AML-193 (cell line): ENCODE data around the gene SPIB.
A peak's percentile ranks its signal among the peaks of the same experiment; 100 is the strongest.

Experiments
- DNase-seq, 2 experiments: peaks; one replicate each; lab custom pipeline; 2025; lab: John Stamatoyannopoulos, UW

Gene SPIB

DNA sequence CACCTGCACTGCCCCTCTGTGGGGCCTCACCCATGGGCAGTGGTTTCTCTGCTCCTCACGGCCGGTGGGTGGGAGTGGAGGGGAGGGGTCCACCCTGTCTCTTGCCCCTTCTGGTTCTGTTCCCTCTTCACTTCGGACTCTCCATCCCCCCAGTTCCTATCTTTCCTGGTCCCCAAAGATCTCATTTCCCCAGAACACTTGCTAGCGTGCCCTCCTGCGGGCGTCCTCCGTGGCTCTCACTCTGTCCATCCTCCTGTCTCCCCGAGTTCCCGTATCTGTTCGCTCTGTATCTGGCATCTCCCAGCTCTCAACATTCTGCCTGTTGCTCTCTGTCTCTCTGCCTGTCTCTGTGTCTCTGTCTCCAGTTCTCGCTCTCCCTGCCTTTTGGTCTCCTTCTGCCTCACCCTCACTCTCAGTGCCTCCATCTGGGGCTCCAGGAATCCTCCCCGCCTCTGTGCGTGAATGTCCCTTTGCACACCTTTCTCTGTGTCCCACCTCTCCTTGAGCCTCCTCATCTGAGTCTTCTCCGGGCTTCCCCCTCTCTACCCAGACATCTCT is 363 bp downstream of the SPIB start:
- DNase-seq = no peak

DNA sequence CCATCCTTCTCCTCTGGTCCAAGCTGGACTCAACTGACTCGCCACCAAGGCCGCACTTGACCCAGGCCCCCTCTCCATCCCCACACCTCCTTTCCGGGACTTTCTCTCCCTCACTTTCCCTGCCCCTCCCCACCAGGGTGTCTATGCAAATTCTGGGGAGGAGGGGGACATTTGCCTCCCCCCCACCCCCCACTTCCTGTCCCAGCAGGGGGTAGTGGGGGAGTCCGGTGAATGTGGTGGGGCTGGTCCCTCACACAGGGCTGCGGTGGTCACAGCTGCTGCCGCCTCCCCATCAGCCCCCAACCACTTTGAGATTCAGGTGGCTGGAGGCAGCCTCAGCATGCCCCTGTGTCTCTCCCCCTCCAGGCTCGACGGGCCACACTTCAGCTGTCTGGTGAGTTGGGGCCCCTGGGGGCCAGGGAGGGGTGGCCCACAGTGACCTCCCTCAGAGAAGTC is 870 bp downstream of the SPIB start:
- no peak for DNase-seq

DNA sequence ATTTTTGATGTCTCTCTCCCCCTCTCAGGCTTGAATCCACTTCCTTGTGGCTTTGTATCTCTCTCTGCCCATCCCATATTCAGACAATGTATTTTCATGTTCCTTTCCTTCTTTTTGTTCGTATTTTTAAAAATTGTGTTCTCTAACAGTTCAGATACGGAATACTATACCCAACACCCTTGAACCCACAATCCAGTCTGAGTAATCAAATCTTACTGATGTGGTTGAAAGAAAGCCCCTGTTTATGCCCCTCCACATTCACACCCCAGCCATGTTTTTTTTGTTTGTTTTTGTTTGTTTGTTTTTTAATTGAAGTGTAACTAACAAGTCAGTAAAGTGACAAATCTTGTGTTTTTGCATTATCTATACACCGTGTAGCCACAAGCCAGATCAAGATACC is 1.4 kb downstream of the SPIB start:
- no peak for DNase-seq

DNA sequence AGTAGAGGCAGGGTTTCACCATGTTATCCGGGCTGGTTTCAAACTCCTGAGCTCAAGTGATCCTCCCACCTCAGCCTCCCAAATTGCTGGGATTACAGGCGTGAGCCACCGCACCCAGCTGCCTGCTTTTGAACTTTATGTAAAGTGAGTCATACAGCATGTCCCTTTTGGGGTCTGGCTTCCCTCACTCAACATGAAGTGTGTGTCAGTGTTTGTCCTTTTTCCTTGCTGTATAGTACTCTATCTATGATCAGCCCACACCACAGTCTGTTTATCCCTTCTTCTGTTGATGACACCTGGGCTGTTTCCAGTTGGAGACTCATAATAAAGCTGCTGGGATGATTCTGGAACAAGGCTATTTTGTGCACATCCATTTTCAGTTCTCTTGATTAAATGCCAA is 2.1 kb downstream of the SPIB start:
- no peak for DNase-seq

DNA sequence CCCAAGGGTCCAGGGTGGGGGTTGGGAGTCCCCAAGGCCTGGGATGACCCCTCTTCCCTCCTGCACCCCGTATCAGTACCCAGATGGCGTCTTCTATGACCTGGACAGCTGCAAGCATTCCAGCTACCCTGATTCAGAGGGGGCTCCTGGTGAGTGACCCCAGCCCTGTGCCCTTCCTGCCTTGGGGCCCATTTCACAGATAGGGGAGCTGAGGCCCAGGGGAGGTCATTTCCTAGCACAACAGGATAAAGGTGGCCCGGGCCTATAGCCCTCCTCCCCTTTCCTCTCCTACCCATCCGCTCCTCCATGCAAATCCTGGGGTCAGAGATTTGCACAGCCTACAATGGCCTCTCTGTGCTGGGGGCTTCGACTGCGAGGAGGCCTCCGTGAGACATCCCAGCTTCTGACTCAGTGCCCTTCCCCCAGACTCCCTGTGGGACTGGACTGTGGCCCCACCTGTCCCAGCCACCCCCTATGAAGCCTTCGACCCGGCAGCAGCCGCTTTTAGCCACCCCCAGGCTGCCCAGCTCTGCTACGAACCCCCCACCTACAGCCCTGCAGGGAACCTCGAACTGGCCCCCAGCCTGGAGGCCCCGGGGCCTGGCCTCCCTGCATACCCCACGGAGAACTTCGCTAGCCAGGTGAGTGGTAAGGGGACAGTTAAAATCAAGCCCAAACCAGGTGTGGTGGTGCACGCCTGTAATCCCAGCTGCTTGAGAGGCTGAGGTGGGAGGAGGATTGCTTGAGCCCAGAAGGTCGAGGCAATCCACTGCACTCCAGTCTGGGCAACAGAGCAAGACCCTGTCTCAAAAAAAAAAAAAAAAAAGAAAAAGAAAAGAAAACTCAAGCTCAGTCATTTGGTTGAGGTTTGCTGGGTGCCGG is 3.9 kb downstream of the SPIB start:
- no peak for DNase-seq

DNA sequence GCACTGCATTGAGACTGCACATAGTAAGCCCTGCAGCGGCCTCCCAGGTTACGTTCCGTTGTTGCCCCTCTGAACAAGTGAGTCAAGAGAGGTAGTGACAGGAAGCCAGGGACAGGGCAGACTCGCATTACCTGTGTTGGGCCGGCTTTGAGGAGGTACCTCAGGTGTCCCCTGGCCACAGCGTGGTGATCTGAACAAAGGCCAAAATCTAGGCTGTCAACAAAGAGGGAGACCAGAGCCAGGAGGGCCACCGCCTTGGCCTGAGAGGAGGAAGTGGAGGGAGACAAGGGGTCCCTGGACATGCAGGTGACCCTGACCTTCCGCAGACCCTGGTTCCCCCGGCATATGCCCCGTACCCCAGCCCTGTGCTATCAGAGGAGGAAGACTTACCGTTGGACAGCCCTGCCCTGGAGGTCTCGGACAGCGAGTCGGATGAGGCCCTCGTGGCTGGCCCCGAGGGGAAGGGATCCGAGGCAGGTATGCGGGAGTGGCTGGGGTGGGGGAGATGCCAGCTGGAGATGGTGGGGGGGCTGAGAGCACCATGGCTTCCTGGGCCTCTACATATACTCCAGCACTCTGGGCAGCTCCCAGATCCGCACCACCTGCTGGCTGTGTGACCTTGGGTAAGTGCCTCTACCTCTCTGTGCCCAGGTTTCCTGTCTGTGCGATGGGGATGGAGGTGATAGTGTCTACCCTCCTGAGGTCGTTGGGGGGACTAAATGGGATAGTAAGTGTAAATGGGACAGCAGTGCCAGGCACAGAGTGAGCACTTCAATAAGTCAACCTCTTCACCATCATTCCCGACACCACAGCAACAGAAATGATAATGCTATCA is 4.8 kb downstream of the SPIB start:
- no peak for DNase-seq

DNA sequence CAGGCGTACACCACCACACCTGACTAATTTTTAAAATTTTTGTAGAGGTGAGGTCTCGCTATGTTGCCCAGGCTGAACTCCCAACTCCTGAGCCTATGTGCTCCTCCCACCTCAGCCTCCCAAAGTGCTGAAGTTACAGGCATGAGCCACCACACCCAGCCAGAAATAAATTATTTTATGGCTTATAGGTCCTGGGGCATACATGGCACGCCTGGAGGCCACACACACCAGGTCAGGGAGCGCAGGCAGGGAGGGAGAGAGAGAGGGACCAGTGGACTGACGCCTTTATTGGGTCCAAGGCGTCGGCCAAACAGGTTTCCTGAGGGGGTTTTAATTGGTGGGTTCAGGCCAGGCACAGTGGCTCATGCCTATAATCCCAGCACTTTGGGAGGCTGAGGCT is 6.8 kb downstream of the SPIB start:
- no peak for DNase-seq

DNA sequence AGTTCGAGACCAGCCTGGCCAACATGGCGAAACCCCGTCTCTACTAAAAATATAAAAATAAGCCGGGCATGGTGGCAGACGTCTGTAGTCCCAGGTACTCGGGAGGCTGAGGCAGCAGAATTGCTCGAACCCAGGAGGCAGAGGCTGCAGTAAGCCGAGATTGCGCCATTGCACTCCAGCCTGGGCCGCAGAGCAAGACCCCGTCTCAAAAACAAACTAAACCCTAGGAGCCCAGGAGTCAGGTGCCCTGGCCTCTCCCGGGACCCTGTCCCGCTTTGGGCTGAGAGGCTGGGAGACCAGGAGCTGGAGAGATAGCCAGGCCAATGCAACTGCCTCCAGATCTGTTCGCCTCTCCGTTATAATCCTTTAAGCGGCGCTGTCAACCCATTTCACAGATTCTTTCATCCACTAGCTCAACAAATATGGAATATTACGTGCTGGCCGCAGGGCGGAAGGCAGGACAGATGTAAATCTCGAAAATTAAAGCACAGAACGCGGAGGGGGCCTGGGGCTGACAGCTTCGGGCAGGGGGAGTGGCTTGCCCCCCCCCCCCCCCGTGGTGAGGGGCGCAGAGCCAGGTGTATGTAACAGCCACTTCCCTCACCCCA is 8.7 kb downstream of the SPIB start:
- DNase-seq = no peak

DNA sequence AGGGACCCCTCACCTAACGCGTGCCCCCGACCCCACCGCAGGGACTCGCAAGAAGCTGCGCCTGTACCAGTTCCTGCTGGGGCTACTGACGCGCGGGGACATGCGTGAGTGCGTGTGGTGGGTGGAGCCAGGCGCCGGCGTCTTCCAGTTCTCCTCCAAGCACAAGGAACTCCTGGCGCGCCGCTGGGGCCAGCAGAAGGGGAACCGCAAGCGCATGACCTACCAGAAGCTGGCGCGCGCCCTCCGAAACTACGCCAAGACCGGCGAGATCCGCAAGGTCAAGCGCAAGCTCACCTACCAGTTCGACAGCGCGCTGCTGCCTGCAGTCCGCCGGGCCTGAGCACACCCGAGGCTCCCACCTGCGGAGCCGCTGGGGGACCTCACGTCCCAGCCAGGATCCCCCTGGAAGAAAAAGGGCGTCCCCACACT is 9.3 kb downstream of the SPIB start:
- peak; percentile 57 to 63 for DNase-seq

DNA sequence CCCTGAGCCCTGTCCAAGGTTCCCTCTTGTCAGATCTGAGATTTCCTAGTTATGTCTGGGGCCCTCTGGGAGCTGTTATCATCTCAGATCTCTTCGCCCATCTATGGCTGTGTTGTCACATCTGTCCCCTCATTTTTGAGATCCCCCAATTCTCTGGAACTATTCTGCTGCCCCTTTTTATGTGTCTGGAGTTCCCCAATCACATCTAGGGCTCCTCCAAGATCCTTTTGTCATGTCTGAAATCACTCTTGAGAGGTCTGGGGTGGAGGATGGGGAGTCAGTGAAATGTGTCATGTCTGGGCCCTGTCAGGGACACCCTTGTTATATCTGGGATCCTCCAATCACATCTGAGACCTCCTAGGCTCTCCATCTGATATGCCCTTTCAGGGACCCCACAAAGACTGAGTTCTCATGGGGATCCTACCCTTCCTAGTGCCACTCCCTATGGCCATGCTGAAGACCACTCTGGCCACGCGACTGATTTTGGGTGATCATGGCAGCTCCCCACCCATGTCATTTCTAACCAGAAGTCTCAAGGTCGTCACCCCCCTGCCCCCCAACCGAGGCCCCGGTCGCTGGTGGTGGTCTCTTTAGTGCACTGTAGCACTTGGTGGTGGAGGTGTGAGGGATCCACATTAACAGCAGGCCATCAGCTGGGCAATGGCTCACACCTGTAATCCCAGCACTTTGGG is 10.2 kb downstream of the SPIB start:
- no peak for DNase-seq

DNA sequence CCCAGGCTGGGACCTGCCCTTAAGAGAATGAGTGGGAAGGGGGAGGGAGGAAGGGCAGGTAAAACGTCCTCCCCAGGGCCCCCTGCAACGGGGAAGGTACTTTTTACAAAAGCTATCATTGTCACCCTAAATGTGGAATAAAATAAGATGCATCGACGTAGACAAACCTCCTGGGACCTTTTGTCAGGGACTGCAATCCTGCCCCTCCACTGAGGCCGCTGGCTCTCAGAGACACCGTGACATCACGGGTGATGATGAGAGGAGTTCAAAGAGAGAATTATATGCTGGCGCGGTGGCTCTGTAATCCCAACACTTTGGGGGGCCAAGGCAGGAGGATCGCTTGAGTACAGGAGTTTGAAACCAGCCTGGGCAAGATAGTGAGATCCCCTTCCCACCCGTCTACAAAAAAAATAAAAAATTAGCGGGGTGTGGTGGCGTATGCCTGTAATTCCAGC is 12.2 kb downstream of the SPIB start:
- no peak for DNase-seq

DNA sequence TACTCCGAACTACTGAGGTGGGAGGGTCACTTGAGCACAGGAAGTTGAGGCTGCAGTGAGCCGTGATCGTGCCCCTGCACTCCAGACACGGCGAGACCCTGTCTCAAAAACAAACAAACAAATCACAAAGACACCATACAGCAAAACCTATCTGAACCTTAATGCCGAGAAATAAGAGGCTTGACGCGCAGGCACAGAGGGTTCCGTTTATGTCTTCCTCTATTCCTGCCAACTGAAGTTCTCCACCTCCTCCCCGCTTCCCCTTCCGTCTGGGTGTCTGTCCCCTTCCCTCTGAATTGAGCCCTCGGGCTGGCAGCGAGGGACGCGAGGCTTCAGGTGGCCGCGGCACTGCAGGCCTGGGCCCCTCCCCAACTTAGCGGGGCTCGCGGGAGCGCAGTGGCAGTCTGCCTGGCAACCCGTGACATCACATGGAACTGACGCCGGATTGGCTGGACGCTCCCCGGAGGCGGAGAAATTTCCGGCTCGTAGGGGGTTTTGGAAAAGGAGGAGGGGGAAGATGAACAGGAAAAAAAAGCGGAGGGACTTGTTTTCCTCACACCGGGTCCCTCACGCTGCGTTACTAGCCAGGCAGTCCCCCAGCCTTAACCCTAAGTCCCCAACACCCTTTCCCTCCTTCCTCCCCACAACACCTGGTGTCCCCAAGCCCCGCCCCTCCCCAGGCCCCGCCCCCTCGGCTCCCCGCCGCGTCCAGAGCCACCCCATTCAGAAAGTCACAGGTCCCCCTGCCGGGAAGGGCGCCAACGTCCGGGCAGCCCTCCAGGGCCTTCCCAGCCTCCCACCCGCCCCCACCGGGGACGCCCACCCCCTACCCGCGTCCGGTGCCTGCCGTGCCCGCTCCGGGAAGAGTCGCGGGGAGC is 12.8 kb downstream of the SPIB start:
- peak; percentile 57 to 59 for DNase-seq

DNA sequence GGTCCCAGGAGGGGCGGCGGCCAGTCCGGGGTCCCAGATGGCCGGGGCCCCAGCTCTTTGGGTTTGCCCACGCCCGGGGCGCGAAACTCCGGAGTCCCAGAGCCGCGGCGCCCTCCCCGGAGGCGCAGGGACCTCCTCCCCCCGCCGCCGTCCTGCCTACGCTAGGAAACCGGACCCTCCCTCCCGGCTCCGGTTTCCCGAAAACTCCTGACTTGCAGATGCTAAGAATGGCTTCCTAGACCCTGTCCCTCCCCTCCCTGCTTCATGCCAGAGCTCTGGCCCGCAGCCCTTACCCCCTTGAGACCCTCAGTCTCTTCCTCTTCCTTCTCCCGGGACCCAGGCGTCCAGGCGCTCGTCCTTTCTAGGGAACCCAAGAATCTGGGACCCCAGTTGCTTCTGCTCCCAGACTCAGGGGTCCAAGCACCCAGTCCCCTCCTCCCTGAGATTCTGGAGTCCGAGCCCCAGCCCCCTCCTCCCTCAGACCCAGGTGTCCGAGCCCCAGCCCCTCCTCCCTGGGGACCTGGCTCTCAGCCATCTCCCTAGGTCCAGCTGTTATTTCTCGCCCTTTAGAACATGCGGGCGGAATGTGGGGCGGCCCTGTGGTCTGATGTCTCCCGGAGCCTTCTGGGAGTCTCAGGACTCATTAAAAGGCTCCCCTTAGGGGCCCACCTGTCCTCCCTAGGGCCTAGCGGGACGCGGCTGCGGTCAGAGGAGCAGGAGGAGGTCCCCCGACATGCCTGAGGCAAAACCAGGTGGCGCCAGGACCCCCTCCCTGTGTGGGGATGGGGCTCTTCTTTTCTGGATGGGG is 13.7 kb downstream of the SPIB start, which contains the start of gene MYBPC2:
TSS of gene MYBPC2 (plus strand) at position 672 of the 808 bp plus-strand sequence. CDS start at position 734, 62 bp downstream.
- DNase-seq = no peak

DNA sequence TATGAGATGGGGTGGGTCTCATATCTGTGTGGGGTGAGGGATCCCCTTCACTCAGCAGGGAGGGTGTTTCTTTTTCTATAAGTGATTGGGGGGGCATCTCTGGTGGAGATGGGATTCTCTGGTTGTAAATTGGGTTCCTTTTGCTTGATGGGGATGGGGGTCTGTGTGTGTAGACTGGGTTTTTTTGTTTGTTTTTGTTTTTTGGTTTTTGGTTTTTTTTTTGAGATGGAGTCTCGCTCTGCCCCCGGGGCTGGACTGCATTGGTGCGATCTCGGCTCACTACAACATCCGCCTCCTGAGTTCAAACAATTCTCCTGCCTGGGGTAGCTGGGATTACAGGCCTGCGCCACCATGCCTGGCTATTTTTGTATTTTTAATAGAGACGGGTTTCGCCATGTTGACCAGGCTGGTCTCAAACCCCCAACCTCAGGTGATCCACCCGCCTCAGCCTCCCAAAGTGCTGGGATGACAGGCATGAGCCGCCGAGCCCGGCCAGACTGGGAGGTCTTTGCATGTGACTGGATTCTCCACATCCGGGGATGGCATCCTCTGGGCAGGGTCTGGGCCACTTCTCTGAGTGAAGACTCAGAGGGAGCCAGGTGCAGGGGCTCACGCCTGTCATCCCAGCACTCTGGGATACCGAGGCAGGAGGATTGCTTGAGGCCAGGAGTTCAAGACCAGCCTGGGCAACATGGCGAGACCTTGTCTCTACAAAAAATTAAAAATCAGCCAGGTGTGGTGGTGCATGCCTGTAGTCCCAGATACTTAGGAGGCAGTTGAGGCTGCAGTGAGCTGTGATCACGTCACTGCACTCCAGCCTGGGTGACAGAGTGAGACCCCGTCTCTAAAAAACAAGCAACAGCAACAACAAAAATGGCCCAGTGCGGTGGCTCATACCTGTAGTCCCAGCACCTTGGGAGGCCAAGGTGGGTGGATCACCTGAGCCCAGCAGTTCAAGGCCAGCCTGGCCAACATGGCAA is 14.8 kb downstream of the SPIB start:
- DNase-seq = no peak

DNA sequence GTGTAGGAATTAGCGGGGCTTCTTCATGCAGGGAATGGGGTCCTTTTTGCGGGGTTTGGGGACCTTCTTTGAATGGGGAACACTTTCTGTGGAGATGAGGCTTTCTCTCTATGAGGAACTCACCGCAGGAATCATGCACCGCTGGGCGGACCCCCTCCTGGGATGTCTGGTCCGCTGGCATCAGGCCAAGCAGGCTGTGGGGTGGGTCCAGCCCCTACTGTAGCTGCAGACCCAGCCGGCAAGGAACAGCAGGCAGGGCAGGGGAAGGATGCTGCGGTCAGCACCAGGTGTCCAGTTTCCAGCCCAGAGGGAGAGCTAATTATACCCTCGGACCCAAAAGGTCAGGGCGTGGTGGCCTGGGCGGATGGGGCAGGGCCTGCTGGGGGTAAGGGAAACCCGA is 15.8 kb downstream of the SPIB start:
- no peak for DNase-seq

DNA sequence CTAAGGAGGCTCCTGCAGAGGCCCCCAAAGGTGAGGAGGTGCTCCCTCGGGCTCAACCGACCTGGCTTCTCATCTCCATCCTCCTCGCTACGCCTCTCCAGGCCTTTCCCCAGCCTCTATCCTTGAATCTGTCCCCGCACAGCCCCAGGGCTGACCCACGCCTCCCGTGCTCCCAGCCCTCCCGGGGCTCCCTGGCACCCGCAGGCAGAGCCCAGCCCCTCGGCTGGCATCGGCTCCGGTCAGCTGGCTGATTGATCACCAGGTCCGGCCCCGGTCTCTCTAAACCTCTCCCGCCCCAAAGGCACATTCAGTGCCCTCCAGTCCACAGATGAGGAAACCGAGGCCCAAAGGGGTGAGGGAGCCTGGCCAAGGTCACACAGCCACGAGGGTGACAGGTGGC is 16.5 kb downstream of the SPIB start:
- no peak for DNase-seq

DNA sequence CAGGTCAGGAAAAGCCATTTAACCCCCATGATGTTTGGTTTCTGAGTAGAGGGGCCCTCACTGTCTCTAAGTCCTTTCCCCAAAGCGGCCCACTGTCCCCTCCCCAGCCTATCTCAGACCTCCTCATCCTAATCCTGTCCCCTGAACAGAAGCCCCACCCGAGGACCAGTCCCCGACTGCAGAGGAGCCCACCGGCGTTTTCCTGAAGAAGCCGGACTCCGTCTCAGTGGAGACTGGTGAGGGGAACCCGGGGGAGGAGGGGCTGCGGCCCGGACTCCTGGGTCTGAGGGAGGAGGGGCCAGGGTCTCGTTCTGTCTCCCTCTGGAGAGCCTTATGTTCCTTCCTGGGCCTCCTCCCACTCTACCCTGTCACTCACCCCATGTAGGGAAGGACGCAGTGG is 16.9 kb downstream of the SPIB start:
- no peak for DNase-seq

DNA sequence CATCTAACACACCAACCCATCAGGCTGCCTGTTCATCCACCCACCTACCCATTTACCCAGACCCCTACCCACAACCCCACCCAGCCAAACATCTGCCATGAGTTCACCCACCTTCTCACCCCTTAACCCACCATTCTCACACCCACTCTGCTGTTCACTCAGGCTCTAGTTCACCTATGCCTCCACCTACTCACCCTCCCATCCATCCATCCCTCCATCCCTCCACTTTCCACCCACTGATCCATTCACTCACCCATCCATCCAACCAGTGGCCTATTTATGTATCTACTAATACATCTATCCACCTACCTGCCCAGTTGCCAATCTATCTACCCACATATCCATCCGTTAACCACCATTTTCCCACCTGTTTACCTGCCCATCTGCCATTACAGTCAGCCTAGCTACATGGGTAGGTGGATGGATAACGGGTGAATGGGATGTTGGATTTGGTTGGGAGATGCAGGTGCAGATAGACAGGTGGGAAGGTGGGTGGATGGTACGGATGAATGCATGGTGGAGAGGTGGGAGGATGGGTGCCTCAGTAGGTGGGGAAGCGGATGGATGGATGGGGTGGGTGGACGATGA is 19.2 kb downstream of the SPIB start:
- no peak for DNase-seq
